ENCODE data around the gene CFAP99.

The CFAP99 gene

DNA sequence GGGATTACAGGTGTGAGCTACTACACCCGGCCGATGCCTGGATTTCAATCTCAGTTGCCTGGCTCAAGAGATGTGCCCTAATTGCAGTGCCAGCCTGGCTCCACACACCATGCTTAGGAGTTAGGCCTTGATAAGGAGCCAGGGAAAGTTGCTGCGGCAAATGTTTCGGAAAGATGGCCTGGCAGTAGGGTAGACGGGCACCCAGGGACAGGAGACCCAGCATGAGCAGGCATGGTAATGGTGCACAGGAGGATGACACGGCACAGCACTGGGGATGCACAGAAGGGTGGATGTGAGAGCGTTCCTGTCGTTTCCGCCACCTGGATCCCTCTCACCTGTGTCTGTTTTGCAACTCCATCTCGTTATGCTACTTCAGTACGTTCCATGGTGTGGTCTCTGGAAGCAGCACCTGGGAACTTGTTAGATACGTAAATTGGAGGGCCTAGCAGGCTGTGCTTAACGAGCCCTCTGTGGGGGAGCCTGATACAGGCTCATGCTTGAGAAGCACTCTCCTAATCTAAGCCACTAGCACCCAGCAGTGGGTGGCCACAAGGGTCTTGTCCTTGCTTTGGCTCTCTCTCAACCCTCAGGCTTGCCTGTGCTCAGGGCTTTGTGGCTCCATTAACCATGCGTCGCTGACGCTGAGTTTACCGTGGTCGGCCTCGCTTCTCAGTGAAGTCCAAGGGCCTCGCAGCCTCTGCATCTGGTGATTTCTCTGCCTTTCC is 70.5 kb downstream of the CFAP99 start:
- H3K36me3 ChIP-seq (ENCODE audit: control insufficient read depth in 1 of 2, insufficient read depth in 2 of 2, low read length in 2 of 2): peaks cover 25% of the 10 kb centered on the region in 2 donors
- peaks cover 20 to 29% of the 10 kb centered on the region in 2 donors for H3K4me1 ChIP-seq (ENCODE audit: control insufficient read depth in 1 of 2, insufficient read depth in 2 of 2, low read length in 2 of 2)
- no peaks in the 10 kb centered on the region for H3K27me3 ChIP-seq (ENCODE audit: low read depth, low read length)
- no peak overlapping the region for H3K27ac ChIP-seq (ENCODE audit: low read length)
- H3K4me3 ChIP-seq (ENCODE audit: low read depth in 1 of 2, low read length in 2 of 2): no peak overlapping the region
- H3K9me3 ChIP-seq (ENCODE audit: control insufficient read depth in 1 of 2, low read length in 2 of 2): no peaks in the 10 kb centered on the region

DNA sequence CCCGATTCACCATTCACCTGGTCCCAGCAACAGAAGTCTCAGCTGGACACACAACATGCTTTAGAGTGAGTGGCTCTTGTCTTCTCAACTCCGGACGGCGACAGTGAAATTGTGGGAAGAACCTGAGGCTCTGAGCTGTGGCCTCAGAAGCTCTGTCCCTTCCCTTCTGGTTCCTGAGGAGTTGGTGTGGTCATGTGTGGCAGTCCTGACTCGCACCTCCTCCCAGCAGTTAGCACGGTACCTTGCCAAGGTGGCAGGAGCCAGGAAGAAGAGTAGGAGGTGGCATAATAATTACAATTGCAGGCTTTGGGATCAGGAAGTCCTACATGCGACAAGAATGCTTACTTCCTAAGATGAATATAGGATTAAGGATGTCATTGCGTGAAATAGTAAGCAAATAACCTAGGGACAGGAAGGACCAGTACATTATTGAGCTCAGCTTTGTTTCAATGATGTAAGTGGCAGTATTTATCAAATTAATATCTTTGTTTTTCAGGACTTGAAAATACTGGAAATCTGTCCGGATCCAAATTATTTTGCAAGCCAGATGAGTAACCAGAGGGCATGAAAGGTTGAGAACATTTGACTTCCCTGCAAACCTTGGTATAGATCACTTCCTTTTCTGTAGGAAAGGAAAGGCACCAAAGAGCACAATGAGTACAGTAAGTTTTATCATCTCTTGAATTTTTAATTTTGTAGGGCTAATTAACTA is 71.2 kb downstream of the CFAP99 start:
- no peak overlapping the region for H3K4me3 ChIP-seq (ENCODE audit: low read depth in 1 of 2, low read length in 2 of 2)
- H3K27me3 ChIP-seq (ENCODE audit: low read depth, low read length): no peaks in the 10 kb centered on the region
- no peaks in the 10 kb centered on the region for H3K9me3 ChIP-seq (ENCODE audit: control insufficient read depth in 1 of 2, low read length in 2 of 2)
- peaks cover 16 to 22% of the 10 kb centered on the region in 2 donors for H3K4me1 ChIP-seq (ENCODE audit: control insufficient read depth in 1 of 2, insufficient read depth in 2 of 2, low read length in 2 of 2)
- no peak overlapping the region for H3K27ac ChIP-seq (ENCODE audit: low read length)
- peaks cover 25% of the 10 kb centered on the region in 2 donors for H3K36me3 ChIP-seq (ENCODE audit: control insufficient read depth in 1 of 2, insufficient read depth in 2 of 2, low read length in 2 of 2)

DNA sequence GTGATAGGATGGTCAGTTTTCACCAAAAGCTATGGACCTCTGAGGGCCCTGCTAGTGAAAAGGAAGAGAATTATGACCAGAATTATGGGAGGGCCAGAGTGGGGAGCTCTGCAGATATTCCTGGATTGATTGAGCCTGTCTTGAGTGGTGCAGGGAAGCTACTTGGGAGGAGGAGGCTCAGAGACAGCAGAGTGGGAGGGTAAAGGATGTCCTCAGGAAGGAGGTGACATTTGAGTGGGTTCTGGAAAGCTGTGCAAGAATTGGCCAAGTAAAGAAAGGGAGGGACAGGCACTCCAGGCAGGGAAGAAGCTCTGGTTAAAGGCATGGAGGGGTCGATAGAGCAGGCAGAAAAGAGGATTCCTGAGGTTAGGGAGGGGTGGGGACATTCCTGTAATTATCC is 74.2 kb downstream of the CFAP99 start:
- Histone ChIP-seq H3K27ac (ENCODE audit: low read length) (no peak overlapping the region), H3K4me1 (ENCODE audit: control insufficient read depth in 1 of 2, insufficient read depth in 2 of 2, low read length in 2 of 2) (peaks cover 0 to 14% of the 10 kb centered on the region in 2 donors), H3K36me3 (ENCODE audit: control insufficient read depth in 1 of 2, insufficient read depth in 2 of 2, low read length in 2 of 2) (peaks cover 33 to 35% of the 10 kb centered on the region in 2 donors), H3K9me3 (ENCODE audit: control insufficient read depth in 1 of 2, low read length in 2 of 2) (no peaks in the 10 kb centered on the region), H3K27me3 (ENCODE audit: low read depth, low read length) (no peaks in the 10 kb centered on the region), H3K4me3 (ENCODE audit: low read depth in 1 of 2, low read length in 2 of 2) (no peak overlapping the region)

DNA sequence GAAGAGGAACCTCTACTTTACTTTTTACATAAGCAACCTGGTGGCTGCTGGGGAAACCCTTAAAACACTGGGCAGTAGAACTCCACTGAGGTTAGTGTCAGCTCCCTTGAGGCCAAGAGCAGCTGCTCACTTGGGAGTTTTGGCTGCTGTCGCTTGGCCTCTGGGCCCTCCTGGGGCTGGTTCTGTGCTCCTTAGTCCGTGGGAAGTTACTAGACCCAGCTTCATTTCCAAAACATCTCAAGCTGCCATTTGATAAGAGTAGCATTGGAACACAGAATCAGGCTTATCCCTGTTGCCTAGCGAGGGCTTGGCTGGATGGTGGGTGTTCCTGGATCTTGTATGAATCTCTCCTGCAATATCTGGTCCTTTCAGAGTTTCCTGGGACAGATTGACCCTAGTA is 76.2 kb downstream of the CFAP99 start:
- no peak overlapping the region for H3K27ac ChIP-seq (ENCODE audit: low read length)
- peaks cover 32 to 44% of the 10 kb centered on the region in 2 donors for H3K36me3 ChIP-seq (ENCODE audit: control insufficient read depth in 1 of 2, insufficient read depth in 2 of 2, low read length in 2 of 2)
- peaks cover 0 to 14% of the 10 kb centered on the region in 2 donors for H3K4me1 ChIP-seq (ENCODE audit: control insufficient read depth in 1 of 2, insufficient read depth in 2 of 2, low read length in 2 of 2)
- H3K4me3 ChIP-seq (ENCODE audit: low read depth in 1 of 2, low read length in 2 of 2): no peak overlapping the region
- no peaks in the 10 kb centered on the region for H3K27me3 ChIP-seq (ENCODE audit: low read depth, low read length)
- H3K9me3 ChIP-seq (ENCODE audit: control insufficient read depth in 1 of 2, low read length in 2 of 2): no peaks in the 10 kb centered on the region

DNA sequence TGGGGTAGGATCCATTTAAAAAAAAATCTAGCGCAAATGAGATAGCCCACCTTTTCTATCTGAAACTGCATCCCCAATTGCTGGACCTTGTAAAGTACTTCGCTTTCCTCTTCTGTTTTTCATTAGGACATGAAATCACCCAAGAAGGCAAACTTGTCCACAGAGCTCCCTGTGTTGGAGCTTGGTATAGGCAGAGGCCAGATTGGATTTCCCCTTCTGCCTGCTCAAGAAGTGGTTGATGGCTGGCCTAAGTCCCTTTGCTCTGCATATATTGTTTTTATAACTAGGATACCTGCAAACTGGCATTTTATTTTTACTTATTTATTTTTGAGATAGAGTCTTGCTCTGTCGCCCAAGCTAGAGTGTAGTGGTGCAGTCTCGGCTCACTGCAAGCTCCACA is 78.6 kb downstream of the CFAP99 start:
- H3K9me3 ChIP-seq (ENCODE audit: control insufficient read depth in 1 of 2, low read length in 2 of 2): no peaks in the 10 kb centered on the region
- H3K27ac ChIP-seq (ENCODE audit: low read length): no peak overlapping the region
- H3K27me3 ChIP-seq (ENCODE audit: low read depth, low read length): no peaks in the 10 kb centered on the region
- H3K36me3 ChIP-seq (ENCODE audit: control insufficient read depth in 1 of 2, insufficient read depth in 2 of 2, low read length in 2 of 2): peaks cover 41 to 49% of the 10 kb centered on the region in 2 donors
- H3K4me1 ChIP-seq (ENCODE audit: control insufficient read depth in 1 of 2, insufficient read depth in 2 of 2, low read length in 2 of 2): peaks cover 0 to 14% of the 10 kb centered on the region in 2 donors
- no peak overlapping the region for H3K4me3 ChIP-seq (ENCODE audit: low read depth in 1 of 2, low read length in 2 of 2)

DNA sequence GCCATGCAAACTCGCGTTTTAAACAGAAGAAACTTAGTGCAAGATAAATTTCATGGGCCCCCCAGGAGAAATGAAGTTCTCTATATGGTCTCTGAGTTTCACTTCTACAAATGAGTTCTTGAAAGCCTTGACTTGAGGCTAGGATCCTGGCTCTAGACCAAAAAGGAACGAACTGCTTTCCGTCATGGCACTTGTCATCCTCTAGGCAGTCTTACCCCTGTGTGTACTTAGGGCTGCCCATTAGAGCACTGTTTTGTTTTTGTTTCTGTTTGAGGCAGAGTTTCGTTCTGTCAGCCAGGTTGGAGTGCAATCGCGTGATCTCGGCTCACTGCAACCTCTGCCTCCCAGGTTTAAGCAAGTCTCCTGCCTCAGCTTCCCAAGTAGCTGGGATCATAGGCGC is 79.2 kb downstream of the CFAP99 start:
- peaks cover 35 to 47% of the 10 kb centered on the region in 2 donors for H3K36me3 ChIP-seq (ENCODE audit: control insufficient read depth in 1 of 2, insufficient read depth in 2 of 2, low read length in 2 of 2)

DNA sequence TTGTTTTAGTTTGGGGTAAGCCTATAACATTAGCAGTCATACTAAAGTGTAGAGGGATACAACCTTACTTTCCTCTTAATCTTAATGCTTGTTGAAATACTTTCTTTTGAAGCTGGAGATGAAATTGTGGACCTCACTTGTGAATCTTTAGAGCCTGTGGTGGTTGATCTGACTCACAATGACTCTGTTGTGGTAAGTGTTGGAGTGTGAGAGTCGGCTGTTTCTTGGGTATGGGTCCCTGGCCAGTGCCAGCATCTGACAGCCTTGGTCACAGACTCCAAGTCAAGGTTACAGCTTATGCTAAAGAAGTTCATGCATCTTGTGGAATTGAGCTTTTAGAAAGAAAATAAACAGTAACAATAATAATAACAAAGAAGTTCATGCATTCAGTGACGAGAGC is 81.8 kb downstream of the CFAP99 start:
- Histone ChIP-seq H3K4me3 (ENCODE audit: low read depth in 1 of 2, low read length in 2 of 2) (no peak overlapping the region), H3K36me3 (ENCODE audit: control insufficient read depth in 1 of 2, insufficient read depth in 2 of 2, low read length in 2 of 2) (peaks cover 34 to 50% of the 10 kb centered on the region in 2 donors), H3K27ac (ENCODE audit: low read length) (no peak overlapping the region), H3K9me3 (ENCODE audit: control insufficient read depth in 1 of 2, low read length in 2 of 2) (no peaks in the 10 kb centered on the region), H3K4me1 (ENCODE audit: control insufficient read depth in 1 of 2, insufficient read depth in 2 of 2, low read length in 2 of 2) (peaks cover 0 to 8% of the 10 kb centered on the region in 2 donors), H3K27me3 (ENCODE audit: low read depth, low read length) (no peaks in the 10 kb centered on the region)

More for the DNA sequence above, 79.2 kb downstream of the CFAP99 start:
- Histone ChIP-seq H3K9me3 (ENCODE audit: control insufficient read depth in 1 of 2, low read length in 2 of 2) (no peaks in the 10 kb centered on the region), H3K4me1 (ENCODE audit: control insufficient read depth in 1 of 2, insufficient read depth in 2 of 2, low read length in 2 of 2) (peaks cover 0 to 14% of the 10 kb centered on the region in 2 donors), H3K27me3 (ENCODE audit: low read depth, low read length) (no peaks in the 10 kb centered on the region), H3K4me3 (ENCODE audit: low read depth in 1 of 2, low read length in 2 of 2) (no peak overlapping the region), H3K27ac (ENCODE audit: low read length) (no peak overlapping the region)

DNA sequence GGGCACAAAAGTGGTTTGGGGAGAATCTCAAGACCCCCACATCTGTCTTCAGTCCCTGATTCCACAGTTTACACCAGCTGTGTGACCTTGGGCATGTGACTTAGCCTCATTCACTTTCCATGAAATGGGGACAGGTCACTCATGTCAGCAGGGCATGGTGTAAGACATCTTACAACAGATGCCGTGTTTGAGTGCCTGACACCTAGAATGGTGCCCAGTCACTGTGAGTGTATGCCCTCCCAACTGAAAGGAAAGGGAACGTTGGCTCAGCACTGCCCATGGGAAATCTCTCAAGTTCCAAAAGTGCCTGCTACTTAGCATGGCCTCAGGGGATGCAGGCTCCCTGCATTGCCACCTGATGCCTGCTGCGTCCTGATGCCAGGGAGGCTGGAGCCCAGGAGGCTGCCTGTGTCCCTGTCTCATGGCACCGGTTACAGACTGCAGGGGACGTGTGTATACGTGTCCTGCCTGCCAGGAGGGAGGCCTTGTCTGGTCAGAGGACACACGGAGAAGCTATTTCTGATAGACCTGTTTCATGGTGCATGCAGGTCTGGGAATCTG is 82.4 kb downstream of the CFAP99 start:
- Histone ChIP-seq H3K27me3 (ENCODE audit: low read depth, low read length) (no peaks in the 10 kb centered on the region), H3K4me1 (ENCODE audit: control insufficient read depth in 1 of 2, insufficient read depth in 2 of 2, low read length in 2 of 2) (peaks cover 0 to 8% of the 10 kb centered on the region in 2 donors), H3K4me3 (ENCODE audit: low read depth in 1 of 2, low read length in 2 of 2) (no peak overlapping the region), H3K36me3 (ENCODE audit: control insufficient read depth in 1 of 2, insufficient read depth in 2 of 2, low read length in 2 of 2) (peaks cover 38 to 50% of the 10 kb centered on the region in 2 donors), H3K27ac (ENCODE audit: low read length) (no peak overlapping the region), H3K9me3 (ENCODE audit: control insufficient read depth in 1 of 2, low read length in 2 of 2) (no peaks in the 10 kb centered on the region)

DNA sequence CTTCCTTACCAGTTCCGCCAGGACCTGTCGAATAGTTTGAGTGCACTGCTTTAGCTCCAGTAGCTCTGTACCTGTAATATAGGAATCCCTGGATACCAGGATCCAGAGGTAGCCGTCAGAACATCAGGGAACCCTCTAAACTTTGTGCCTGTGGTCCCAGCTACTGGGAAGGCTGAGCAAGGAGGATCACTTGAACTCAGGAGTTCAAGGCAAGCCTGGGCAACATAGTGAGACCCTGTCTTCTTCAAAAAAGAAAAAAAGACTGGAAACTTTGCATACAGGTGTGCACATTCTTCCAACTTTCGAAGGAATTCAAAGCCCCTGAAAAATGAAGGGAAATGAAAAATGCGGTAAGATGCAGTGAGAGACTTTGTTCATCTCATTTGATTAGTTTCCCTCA is 85.1 kb downstream of the CFAP99 start:
- Histone ChIP-seq H3K27me3 (ENCODE audit: low read depth, low read length) (no peaks in the 10 kb centered on the region), H3K4me3 (ENCODE audit: low read depth in 1 of 2, low read length in 2 of 2) (no peak overlapping the region), H3K36me3 (ENCODE audit: control insufficient read depth in 1 of 2, insufficient read depth in 2 of 2, low read length in 2 of 2) (peaks cover 30 to 48% of the 10 kb centered on the region in 2 donors), H3K9me3 (ENCODE audit: control insufficient read depth in 1 of 2, low read length in 2 of 2) (no peaks in the 10 kb centered on the region), H3K4me1 (ENCODE audit: control insufficient read depth in 1 of 2, insufficient read depth in 2 of 2, low read length in 2 of 2) (no peaks in the 10 kb centered on the region), H3K27ac (ENCODE audit: low read length) (no peak overlapping the region)

DNA sequence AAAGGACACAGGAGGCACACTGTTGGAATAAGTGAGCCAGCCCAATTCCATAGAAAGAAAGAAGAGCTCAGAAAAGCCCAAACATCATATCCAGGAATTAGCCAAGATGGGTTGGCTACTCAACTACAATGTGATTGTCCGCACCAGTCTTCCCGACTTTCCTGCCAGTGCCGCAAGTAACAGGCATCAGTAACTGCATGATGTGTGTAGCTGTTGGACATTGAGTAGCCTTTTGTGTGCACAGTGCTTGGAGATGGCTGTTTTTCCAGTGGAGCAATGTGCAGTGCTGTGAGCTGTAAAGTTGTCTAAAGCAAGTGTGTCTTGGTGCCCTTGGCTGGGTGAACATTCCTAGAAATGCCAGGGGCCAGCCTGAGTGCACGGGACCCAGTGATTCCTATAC is 88.5 kb downstream of the CFAP99 start:
- H3K4me3 ChIP-seq (ENCODE audit: low read depth in 1 of 2, low read length in 2 of 2): no peak overlapping the region
- peaks cover 24 to 46% of the 10 kb centered on the region in 2 donors for H3K36me3 ChIP-seq (ENCODE audit: control insufficient read depth in 1 of 2, insufficient read depth in 2 of 2, low read length in 2 of 2)
- no peaks in the 10 kb centered on the region for H3K9me3 ChIP-seq (ENCODE audit: control insufficient read depth in 1 of 2, low read length in 2 of 2)
- H3K27me3 ChIP-seq (ENCODE audit: low read depth, low read length): no peaks in the 10 kb centered on the region
- no peaks in the 10 kb centered on the region for H3K4me1 ChIP-seq (ENCODE audit: control insufficient read depth in 1 of 2, insufficient read depth in 2 of 2, low read length in 2 of 2)
- H3K27ac ChIP-seq (ENCODE audit: low read length): no peak overlapping the region

DNA sequence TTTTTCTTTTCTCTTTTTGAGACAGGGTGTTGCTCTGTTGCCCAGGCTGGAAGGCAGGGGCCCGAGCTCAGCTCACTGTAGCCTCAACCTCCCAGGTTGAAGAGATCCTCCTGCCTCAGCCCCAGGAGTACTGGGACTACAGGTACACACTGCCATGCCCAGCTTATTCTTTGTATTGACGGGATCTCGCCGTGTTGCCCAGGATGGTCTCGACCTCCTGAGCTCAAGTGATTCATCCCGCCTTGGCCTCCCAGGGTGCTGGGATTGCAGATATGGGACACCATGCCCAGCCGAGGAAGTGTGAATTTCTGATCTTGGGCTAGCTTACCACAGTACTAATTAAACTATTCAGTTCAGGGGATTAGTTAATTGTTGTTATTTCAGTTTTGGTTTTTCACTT is 89.1 kb downstream of the CFAP99 start:
- Histone ChIP-seq H3K27me3 (ENCODE audit: low read depth, low read length) (no peaks in the 10 kb centered on the region), H3K4me1 (ENCODE audit: control insufficient read depth in 1 of 2, insufficient read depth in 2 of 2, low read length in 2 of 2) (no peaks in the 10 kb centered on the region), H3K9me3 (ENCODE audit: control insufficient read depth in 1 of 2, low read length in 2 of 2) (no peaks in the 10 kb centered on the region), H3K4me3 (ENCODE audit: low read depth in 1 of 2, low read length in 2 of 2) (no peak overlapping the region), H3K27ac (ENCODE audit: low read length) (no peak overlapping the region), H3K36me3 (ENCODE audit: control insufficient read depth in 1 of 2, insufficient read depth in 2 of 2, low read length in 2 of 2) (peaks cover 30 to 48% of the 10 kb centered on the region in 2 donors)
